Measurements from ENCODE around the gene DZIP1. TPM values are rescaled to one million over a fixed set of nuclear protein-coding genes. Genes with fewer than 3 reads are reported as not detected.

The DZIP1 gene
- total RNA-seq, 2 experiments from 2014 or later: 0.26 to 0.34 TPM

DNA sequence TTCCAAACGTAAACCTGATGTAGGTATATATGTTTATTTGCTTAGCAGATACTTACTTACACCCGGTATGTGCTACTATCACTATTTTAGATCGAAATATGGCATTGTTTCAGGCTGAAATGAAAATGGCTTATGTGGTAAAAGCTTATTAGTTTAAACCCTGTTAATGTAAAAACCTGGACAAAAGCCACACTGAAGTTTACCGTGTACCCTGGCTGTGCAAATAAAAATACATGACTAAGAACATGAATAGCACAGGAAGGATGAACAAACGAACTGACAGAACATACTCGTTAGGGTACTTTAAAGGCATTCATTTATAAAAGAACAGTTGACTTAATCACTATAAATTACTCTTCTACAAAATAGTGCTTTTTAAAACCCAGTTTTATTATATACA, 85.4 kb downstream of the DZIP1 start:
- ATAC-seq (no peak), DNase-seq (no peak)
- peaks cover 20% of the 10 kb centered on the region for H3K27me3 Mint-ChIP-seq (ENCODE audit: low read depth)
- ChIA-PET CTCF (no interaction called here), POLR2A (no interaction called here)
- H3K27ac Mint-ChIP-seq: no peak overlapping the region
- H3K9me3 Mint-ChIP-seq (ENCODE audit: insufficient read depth): no peaks in the 10 kb centered on the region
- H3K4me1 Mint-ChIP-seq (ENCODE audit: low read depth): peaks cover 3% of the 10 kb centered on the region
- H3K4me3 Mint-ChIP-seq: no peak overlapping the region
- H3K36me3 Mint-ChIP-seq (ENCODE audit: low read depth): no peaks in the 10 kb centered on the region

DNA sequence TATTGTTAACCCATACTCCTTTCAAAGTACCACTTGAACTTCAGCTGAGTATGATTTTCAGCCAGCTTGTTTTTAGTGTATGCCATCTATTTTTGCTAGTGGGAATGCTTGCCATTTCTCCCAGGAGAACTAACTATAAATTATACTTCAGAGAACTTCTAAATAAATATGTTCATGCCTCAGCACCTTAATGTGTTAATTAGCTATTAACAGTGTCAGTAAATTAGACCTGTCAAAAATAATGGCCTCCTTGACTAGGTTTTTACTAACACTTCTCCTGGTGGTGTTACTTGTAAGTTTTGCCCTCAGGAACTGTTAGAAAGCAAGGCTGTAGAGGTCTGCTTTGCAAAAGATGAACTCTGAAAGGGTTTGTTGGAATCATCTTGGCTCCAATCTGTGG, 87.5 kb downstream of the DZIP1 start:
- Mint-ChIP-seq H3K4me1 (ENCODE audit: low read depth) (peaks cover 12% of the 10 kb centered on the region), H3K36me3 (ENCODE audit: low read depth) (no peaks in the 10 kb centered on the region), H3K27me3 (ENCODE audit: low read depth) (peaks cover 32% of the 10 kb centered on the region), H3K9me3 (ENCODE audit: insufficient read depth) (no peaks in the 10 kb centered on the region), H3K27ac (no peak overlapping the region), H3K4me3 (no peak overlapping the region)
- DNase-seq (no peak), ATAC-seq (no peak)
- ChIA-PET POLR2A (no interaction called here), CTCF (interaction anchor here (2.1 kb wide), 1 partner anchor 20 kb away, joined by 5 read pairs; no protein-coding TSS in a partner anchor)

DNA sequence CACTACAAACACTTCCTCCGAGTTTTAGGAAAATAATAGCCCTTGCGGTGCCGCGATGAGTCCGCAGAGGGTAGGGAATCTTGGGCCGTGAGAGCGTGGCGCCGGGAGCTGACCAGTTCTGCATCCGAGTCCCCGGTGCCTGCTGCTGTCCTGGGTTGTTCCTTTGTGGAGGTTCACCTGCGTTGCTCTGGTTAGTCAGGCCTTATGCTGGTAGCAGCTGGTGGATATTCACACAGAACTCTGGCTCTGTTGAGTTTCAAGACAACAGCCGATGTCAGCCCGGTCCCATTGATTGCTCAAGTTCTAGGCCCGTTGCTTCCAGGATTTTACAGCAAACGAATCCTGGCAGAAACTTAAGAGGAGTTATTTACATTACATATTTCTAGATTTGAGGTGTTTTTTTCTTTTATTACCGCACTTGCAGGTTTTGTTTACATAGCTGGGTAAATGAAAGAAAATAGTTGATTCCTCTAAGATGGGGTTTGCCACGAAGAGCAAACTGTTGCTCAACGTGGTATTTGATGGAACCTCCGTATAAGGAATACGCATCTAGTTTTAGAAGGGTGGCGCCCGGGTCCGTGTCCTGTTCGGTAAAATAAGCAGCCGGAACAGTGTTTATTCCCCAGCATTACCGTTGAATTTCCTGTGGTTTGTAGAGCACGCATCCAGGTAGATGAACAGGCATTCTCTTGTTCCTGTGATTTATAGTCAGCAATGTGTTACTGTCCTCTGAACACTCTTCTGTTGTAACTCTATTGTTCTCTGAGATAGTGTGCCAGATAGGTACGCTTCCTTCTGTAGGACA, 90.7 kb downstream of the DZIP1 start:
- Mint-ChIP-seq H3K9me3 (ENCODE audit: insufficient read depth) (no peaks in the 10 kb centered on the region), H3K27ac (no peak overlapping the region), H3K4me3 (no peak overlapping the region), H3K4me1 (ENCODE audit: low read depth) (peaks cover 16% of the 10 kb centered on the region), H3K36me3 (ENCODE audit: low read depth) (no peaks in the 10 kb centered on the region), H3K27me3 (ENCODE audit: low read depth) (peaks cover 50% of the 10 kb centered on the region)
- POLR2A ChIA-PET: no interaction called here
- CTCF ChIA-PET: no interaction called here
- DNase-seq: no peak
- no peak for ATAC-seq

DNA sequence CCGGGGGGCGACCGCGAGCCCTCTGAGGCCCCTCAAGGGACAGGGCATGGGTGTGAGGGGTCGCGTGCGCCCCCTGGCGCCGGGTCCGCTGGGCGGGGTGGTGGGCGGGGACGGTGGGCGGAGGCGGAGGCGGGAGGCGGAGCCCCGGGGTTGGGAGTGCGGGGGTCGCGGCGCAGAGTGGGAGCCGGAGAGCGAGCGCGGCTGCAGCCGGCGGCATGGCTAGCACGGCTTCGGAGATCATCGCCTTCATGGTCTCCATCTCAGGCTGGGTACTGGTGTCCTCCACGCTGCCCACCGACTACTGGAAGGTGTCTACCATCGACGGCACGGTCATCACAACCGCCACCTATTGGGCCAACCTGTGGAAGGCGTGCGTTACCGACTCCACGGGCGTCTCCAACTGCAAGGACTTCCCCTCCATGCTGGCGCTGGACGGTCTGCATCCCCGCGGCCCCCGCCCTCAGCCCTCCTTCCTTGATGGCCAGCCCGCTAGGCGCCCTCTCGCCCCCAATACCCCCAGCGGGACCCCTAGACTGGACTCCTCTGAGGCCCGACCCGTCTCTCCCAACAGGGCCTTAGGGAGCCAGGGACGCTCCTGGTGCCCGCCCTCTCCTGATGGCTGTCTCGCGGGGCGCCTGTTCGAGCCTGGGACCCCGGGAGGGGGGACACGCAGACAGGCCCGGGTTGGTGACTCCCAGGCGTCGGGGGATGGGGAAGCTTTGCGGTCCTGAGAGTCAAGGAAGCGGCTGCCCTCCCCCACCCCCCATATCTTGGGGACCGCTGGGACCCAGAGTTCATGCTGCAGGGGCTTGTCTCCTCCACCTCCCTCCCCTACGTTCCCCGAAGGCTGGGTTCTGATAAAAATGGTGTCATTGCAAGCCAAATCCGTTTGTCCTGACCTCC, 91.7 kb downstream of the DZIP1 start, which contains the start of gene CLDN10:
TSS of gene CLDN10 (plus strand) at position 182 of the 903 bp plus-strand sequence. CDS start at position 216, 34 bp downstream.
- CTCF ChIA-PET: interaction anchor here (1.4 kb wide), 1 partner anchor 19 kb away, joined by 4 read pairs; no protein-coding TSS in a partner anchor
- Mint-ChIP-seq H3K36me3 (ENCODE audit: low read depth) (no peaks in the 10 kb centered on the region), H3K27me3 (ENCODE audit: low read depth) (peaks cover 53% of the 10 kb centered on the region), H3K4me1 (ENCODE audit: low read depth) (peaks cover 16% of the 10 kb centered on the region), H3K9me3 (ENCODE audit: insufficient read depth) (no peaks in the 10 kb centered on the region), H3K27ac (no peak within 1 kb of the TSS), H3K4me3 (no peak within 1 kb of the TSS)
- no peak for DNase-seq
- POLR2A ChIA-PET: no interaction called here
- ATAC-seq: peak; percentile 47

DNA sequence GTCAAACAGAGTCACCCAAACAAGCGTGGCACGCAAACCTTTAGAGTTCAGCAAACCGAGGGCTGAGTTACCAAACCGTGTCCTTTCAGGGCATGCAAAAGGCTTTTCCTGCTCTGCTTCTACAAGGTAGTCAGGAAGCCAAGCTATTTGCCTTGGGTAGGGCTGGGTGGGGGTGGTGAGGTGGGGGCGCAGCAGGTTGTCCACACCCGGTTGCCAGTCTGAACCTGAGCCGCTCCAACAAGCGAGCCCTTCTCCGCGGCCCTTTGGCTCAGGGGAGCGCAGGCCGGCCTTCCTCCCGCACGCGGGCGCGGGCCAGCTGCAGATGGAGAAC, 92.3 kb downstream of the DZIP1 start:
- Mint-ChIP-seq H3K36me3 (ENCODE audit: low read depth) (no peaks in the 10 kb centered on the region), H3K27me3 (ENCODE audit: low read depth) (peaks cover 55% of the 10 kb centered on the region), H3K4me3 (no peak overlapping the region), H3K9me3 (ENCODE audit: insufficient read depth) (no peaks in the 10 kb centered on the region), H3K4me1 (ENCODE audit: low read depth) (peaks cover 16% of the 10 kb centered on the region), H3K27ac (no peak overlapping the region)
- DNase-seq: no peak
- ATAC-seq: no peak
- POLR2A ChIA-PET: no interaction called here
- CTCF ChIA-PET: interaction anchor here (1.4 kb wide), 1 partner anchor 20 kb away, joined by 4 read pairs; no protein-coding TSS in a partner anchor

DNA sequence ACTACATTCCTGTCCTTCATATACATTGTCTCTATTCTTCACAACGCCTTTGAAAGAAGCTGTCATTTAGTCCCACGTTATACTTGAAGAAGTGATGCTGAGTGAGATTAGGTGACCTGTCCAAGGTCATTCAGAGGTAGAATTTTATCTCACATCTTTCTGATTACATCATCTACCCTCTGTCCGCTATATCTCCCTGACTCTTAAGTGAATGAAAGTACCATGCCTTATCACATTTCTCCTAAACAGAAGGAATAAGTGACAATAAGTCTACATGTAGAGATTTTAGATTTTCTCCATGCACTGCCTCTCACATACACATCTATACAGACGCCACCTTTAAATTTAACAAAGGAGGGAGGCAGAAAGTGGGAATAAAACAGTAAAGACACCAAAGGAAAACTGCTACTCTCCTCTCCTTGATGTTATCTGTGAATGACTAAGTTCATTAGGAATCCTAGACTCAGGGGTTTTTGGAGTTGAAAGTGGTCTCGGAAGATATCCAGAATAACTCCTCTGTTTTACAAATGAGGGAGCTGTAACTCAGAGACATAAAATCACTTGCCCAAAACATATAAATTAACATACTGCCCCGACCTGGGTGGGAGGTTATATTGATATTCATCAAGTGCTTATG, 96.9 kb downstream of the DZIP1 start:
- Mint-ChIP-seq H3K36me3 (ENCODE audit: low read depth) (no peaks in the 10 kb centered on the region), H3K9me3 (ENCODE audit: insufficient read depth) (no peaks in the 10 kb centered on the region), H3K4me1 (ENCODE audit: low read depth) (peaks cover 4% of the 10 kb centered on the region), H3K27me3 (ENCODE audit: low read depth) (peaks cover 29% of the 10 kb centered on the region), H3K4me3 (no peak overlapping the region), H3K27ac (no peak overlapping the region)
- no peak for ATAC-seq
- CTCF ChIA-PET: interaction anchor here (0.6 to 1.9 kb wide), 2 partner anchors 11 to 286 kb away, joined by 3 to 6 read pairs; no protein-coding TSS in a partner anchor
- POLR2A ChIA-PET: no interaction called here
- DNase-seq: no peak

DNA sequence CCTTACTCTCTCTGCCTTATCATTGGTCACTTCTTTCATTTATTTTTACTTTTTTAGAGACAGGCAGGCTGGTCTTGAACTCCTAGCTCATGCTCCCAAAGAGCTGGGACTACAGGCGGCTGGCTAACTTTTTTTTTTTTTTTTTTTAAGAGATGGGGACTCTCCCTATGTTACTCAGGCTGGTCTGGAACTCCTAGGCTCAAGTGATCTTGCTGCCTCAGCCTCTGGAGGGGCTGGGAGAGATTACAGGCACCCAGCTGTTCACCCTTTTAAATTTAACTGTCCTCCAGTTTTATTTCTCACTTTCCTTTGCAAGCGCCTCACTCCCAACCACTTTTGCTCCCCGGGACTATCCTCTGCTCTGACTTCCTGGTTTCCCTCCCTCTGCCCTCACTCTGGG, 97.6 kb downstream of the DZIP1 start:
- CTCF ChIA-PET: no interaction called here
- Mint-ChIP-seq H3K27me3 (ENCODE audit: low read depth) (peaks cover 28% of the 10 kb centered on the region), H3K4me3 (no peak overlapping the region), H3K27ac (no peak overlapping the region), H3K9me3 (ENCODE audit: insufficient read depth) (no peaks in the 10 kb centered on the region), H3K4me1 (ENCODE audit: low read depth) (peaks cover 4% of the 10 kb centered on the region), H3K36me3 (ENCODE audit: low read depth) (no peaks in the 10 kb centered on the region)
- POLR2A ChIA-PET: no interaction called here
- ATAC-seq: no peak
- no peak for DNase-seq

DNA sequence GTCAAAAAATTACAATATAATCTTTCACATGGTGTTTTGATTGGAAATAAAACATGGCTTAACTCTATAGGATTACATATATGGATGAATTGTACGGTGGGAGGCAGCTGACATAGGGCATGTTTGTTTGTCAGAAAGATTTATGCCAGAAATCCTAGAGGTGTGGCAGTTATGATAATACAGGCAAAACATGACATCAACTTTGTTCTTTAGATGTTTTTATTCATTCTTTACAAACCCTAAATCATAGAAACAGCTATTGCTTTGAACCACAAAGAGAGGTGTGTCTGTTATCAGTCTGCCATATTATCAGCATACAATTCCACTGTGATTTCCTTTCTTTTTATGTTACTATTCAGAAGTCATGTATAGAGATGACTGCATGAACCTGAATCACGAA, 100.2 kb downstream of the DZIP1 start:
- no peak for DNase-seq
- Mint-ChIP-seq H3K9me3 (ENCODE audit: insufficient read depth) (no peaks in the 10 kb centered on the region), H3K27me3 (ENCODE audit: low read depth) (peaks cover 19% of the 10 kb centered on the region), H3K4me3 (no peak overlapping the region), H3K36me3 (ENCODE audit: low read depth) (no peaks in the 10 kb centered on the region), H3K4me1 (ENCODE audit: low read depth) (no peaks in the 10 kb centered on the region), H3K27ac (no peak overlapping the region)
- no peak for ATAC-seq
- CTCF ChIA-PET: no interaction called here
- POLR2A ChIA-PET: no interaction called here

DNA sequence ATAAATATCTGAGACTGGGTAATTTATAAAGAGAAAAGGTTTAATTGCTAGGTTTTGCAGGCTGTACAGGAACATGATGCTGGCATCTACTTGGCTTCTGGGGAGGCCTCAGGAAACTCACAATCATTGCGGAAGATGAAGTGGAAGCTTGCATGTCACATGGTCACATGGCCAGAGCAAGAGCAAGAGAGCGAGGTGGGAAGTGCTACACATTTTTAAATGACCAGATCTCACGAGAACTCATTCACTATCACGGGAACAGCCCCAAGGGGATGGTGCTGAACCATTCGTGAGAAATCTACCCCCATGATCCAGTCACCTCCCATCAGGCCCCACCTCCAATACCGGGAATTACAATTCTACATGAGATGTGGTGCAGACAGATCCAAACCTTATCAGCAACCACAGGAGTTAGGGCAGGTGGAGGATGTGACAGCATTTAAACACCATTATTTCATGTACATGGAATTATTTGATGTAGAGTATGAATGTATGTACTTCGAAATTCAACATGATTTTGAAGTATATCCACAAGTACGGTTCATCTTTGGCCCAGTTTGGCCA, 102.5 kb downstream of the DZIP1 start:
- Mint-ChIP-seq H3K4me3 (no peak overlapping the region), H3K36me3 (ENCODE audit: low read depth) (no peaks in the 10 kb centered on the region), H3K4me1 (ENCODE audit: low read depth) (no peaks in the 10 kb centered on the region), H3K27me3 (ENCODE audit: low read depth) (peaks cover 18% of the 10 kb centered on the region), H3K27ac (no peak overlapping the region), H3K9me3 (ENCODE audit: insufficient read depth) (no peaks in the 10 kb centered on the region)
- ChIA-PET POLR2A (no interaction called here), CTCF (no interaction called here)
- no peak for ATAC-seq
- no peak for DNase-seq

DNA sequence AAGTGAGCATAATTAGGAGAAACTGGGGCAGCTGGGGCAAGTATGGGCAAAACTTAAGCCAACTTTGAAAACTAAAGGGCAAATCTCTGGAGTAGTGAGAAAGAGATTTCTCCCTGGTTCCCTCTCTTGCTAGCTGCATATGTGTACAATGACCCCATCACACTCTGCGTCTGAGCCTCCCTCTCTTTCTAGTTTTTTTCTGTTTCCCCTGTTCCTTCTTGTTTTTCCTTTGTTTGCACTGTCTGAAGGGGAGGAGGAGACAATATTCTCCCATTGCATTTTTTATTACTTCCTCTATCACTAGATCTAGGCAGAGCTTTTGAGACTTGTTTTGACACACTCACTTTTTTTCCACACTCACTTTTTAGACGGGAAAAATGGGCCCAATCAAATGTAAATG, 103.2 kb downstream of the DZIP1 start:
- H3K27me3 Mint-ChIP-seq (ENCODE audit: low read depth): peaks cover 18% of the 10 kb centered on the region

DNA sequence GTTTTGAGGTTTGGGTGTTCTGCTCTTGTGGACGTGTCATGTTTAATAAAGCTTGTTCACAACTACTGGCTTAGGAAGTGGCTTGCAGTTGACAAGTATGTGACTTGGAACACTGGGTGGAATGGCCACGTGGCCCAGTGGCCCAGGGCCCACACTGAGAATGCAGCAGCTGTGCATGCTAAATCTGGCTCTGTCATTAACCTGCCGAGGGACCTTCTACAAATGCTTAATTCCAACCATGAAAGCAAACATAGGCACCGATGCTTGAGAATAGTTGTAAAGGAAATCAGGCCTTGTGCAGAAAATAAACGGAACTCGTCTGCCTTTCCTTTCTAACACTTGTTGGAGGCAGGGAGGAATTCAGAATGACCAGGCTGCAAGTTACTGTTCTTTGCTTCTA, 103.6 kb downstream of the DZIP1 start:
- Mint-ChIP-seq H3K36me3 (ENCODE audit: low read depth) (no peaks in the 10 kb centered on the region), H3K27ac (no peak overlapping the region), H3K9me3 (ENCODE audit: insufficient read depth) (no peaks in the 10 kb centered on the region), H3K4me3 (no peak overlapping the region), H3K4me1 (ENCODE audit: low read depth) (no peaks in the 10 kb centered on the region), H3K27me3 (ENCODE audit: low read depth) (peaks cover 18% of the 10 kb centered on the region)
- no peak for ATAC-seq
- ChIA-PET CTCF (no interaction called here), POLR2A (no interaction called here)
- DNase-seq: no peak

More for the DNA sequence above, 103.2 kb downstream of the DZIP1 start:
- ATAC-seq (no peak), DNase-seq (no peak)
- no peak overlapping the region for H3K27ac Mint-ChIP-seq
- no peaks in the 10 kb centered on the region for H3K9me3 Mint-ChIP-seq (ENCODE audit: insufficient read depth)
- H3K4me3 Mint-ChIP-seq: no peak overlapping the region
- POLR2A ChIA-PET: no interaction called here
- H3K36me3 Mint-ChIP-seq (ENCODE audit: low read depth): no peaks in the 10 kb centered on the region
- no peaks in the 10 kb centered on the region for H3K4me1 Mint-ChIP-seq (ENCODE audit: low read depth)
- CTCF ChIA-PET: no interaction called here
